Upper lobe of left lung (tissue), 4 donors: Measurements from ENCODE around the gene CATSPERD.

Source experiments
- CTCF ChIP-seq, 6 experiments: fragments of 450-650 bp in 4 of 6; fragments of 200-600 bp in 2 of 6; sonication (generic) in 2 of 6; IDR thresholded peaks; one replicate each; pipeline ENCODE4 v1.5.1; 2016 to 2019; ENCODE audit warnings: antibody characterized with exemption in 6 of 6
- POLR2AphosphoS5 ChIP-seq, 2 donors: sonication (generic); formaldehyde crosslinking; IDR thresholded peaks; one replicate each; pipeline ENCODE4 v1.5.1; 2017; ENCODE audit warnings: antibody characterized with exemption in 2 of 2

- TF ChIP-seq CTCF (IDR thresholded peaks at IDR 0.05) (peak in 2 of 6 experiments; percentile 9 to 25), POLR2AphosphoS5 (IDR thresholded peaks at IDR 0.05) (no peak)
Measured at GRCh38 chr19:5680084-5680436, 40.4 kb upstream of the CATSPERD start.
